Fibroblast of lung (primary cell): ENCODE measurements around the gene PRDM16.

Source experiments
- EZH2 ChIP-seq: IDR thresholded peaks from 2 replicates; pipeline ENCODE4 v1.5.1; 2012; ENCODE audit warnings: low read length, control low read depth, mild to moderate bottlenecking; ENCODE audit errors: missing control alignments
- TF ChIP-seq, protein P1 (sequence below), 2 donors: IDR thresholded peaks in 1 of 2; conservative IDR thresholded peaks in 1 of 2; 1 replicate in 1 of 2; 2 replicates in 1 of 2; pipeline ENCODE4 v1.5.1; 2011 to 2012; ENCODE audit warnings: low read length in 2 of 2, control low read depth in 1 of 2, inconsistent platforms in 1 of 2, low read depth in 1 of 2, mild to moderate bottlenecking in 1 of 2

GRCh38 chr1:3356827-3357460 lies 287.9 kb downstream of the PRDM16 start:
- TF ChIP-seq EZH2 = no peak
- TF ChIP-seq, protein P1, sequence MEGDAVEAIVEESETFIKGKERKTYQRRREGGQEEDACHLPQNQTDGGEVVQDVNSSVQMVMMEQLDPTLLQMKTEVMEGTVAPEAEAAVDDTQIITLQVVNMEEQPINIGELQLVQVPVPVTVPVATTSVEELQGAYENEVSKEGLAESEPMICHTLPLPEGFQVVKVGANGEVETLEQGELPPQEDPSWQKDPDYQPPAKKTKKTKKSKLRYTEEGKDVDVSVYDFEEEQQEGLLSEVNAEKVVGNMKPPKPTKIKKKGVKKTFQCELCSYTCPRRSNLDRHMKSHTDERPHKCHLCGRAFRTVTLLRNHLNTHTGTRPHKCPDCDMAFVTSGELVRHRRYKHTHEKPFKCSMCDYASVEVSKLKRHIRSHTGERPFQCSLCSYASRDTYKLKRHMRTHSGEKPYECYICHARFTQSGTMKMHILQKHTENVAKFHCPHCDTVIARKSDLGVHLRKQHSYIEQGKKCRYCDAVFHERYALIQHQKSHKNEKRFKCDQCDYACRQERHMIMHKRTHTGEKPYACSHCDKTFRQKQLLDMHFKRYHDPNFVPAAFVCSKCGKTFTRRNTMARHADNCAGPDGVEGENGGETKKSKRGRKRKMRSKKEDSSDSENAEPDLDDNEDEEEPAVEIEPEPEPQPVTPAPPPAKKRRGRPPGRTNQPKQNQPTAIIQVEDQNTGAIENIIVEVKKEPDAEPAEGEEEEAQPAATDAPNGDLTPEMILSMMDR (conservative IDR thresholded peaks at IDR 0.05 in 1 of 2, IDR thresholded peaks at IDR 0.05 in 1 of 2; ENCODE audit: low read depth in 1 of 2, low read length in 2 of 2) = no peak
